Body of pancreas (tissue), 4 donors: ENCODE data around the gene PFKFB3.

Experiments
- CTCF ChIP-seq, 7 experiments: fragments of 450-650 bp in 4 of 7; fragments of 200-600 bp in 3 of 7; sonication (generic) in 3 of 7; IDR thresholded peaks; one replicate each; pipeline ENCODE4 v1.5.1; 2016 to 2019; ENCODE audit warnings: antibody characterized with exemption in 7 of 7
- POLR2A ChIP-seq, 3 donors: fragments of 450-650 bp; IDR thresholded peaks; one replicate each; pipeline ENCODE4 v1.6.1; 2016; ENCODE audit warnings: antibody characterized with exemption in 3 of 3, mild to moderate bottlenecking in 2 of 3

GRCh38 chr10:6212806-6213205 lies 10.1 kb downstream of the PFKFB3 start:
- TF ChIP-seq CTCF (IDR thresholded peaks at IDR 0.05), result no peak
- no peak for TF ChIP-seq POLR2A (IDR thresholded peaks at IDR 0.05)
